HEK293 (cell line): Measurements from ENCODE around the gene TRAPPC4.

Experiments used
- CTCF ChIA-PET: fragments of 350-600 bp; formaldehyde crosslinking; extraction: SDS; loops from one replicate; lab custom pipeline; 2021; ENCODE audit warnings: antibody characterized with exemption; lab: Yijun Ruan, JAX
- POLR2A ChIA-PET: fragments of 300-600 bp; formaldehyde crosslinking; extraction: SDS; loops from one replicate; lab custom pipeline; 2020; ENCODE audit warnings: antibody characterized with exemption, inconsistent platforms; lab: Yijun Ruan, JAX
- H3K27ac ChIP-seq: fragments of 200-500 bp; sonication (Bioruptor generic); 2 replicates; pipeline ENCODE4 v1.5.1; 2014; ENCODE audit warnings: low read depth, low read length, control low read depth, inconsistent platforms; ENCODE audit errors: extremely low read depth
- H3K36me3 ChIP-seq, 2 experiments: fragments of 200-500 bp in 1 of 2; sonication (Bioruptor generic) in 1 of 2; 1 replicate in 1 of 2; 2 replicates in 1 of 2; pipeline ENCODE4 v1.5.1; 2014 to 2017; ENCODE audit warnings: inconsistent platforms in 2 of 2, low read length in 2 of 2; ENCODE audit not compliant: control insufficient read depth in 2 of 2, insufficient read depth in 1 of 2
- H3K4me1 ChIP-seq: fragments of 200-500 bp; sonication (Bioruptor generic); 2 replicates; pipeline ENCODE4 v1.5.1; 2014; ENCODE audit warnings: mild to moderate bottlenecking, low read length, inconsistent platforms; ENCODE audit not compliant: control insufficient read depth, insufficient read depth
- H3K4me3 ChIP-seq: 2 replicates; pipeline ENCODE4 v1.5.1; 2011; ENCODE audit warnings: low read depth, mild to moderate bottlenecking, control low read depth, low read length, moderate library complexity
- H3K9me3 ChIP-seq: fragments of 200-500 bp; sonication (Bioruptor generic); 2 replicates; pipeline ENCODE4 v1.5.1; 2014; ENCODE audit warnings: low read depth, low read length, inconsistent platforms; ENCODE audit not compliant: control insufficient read depth, insufficient read depth
- EGR2 ChIP-seq: fragments of 450-650 bp; formaldehyde crosslinking; IDR thresholded peaks from 2 replicates; pipeline ENCODE4 v1.5.1; 2016; ENCODE audit warnings: low read depth, missing biosample characterization, missing genetic modification characterization
- GLI4 ChIP-seq: fragments of 450-650 bp; formaldehyde crosslinking; IDR thresholded peaks from 2 replicates; pipeline ENCODE4 v1.5.1; 2016; ENCODE audit warnings: missing biosample characterization, missing genetic modification characterization
- SP2 ChIP-seq: fragments of 450-650 bp; formaldehyde crosslinking; IDR thresholded peaks from 2 replicates; pipeline ENCODE4 v1.5.1; 2016; ENCODE audit warnings: missing biosample characterization, missing genetic modification characterization
- ZBTB20 ChIP-seq: fragments of 450-650 bp; formaldehyde crosslinking; IDR thresholded peaks from 2 replicates; pipeline ENCODE4 v1.5.1; 2016; ENCODE audit warnings: missing biosample characterization, missing genetic modification characterization
- ZFHX2 ChIP-seq: fragments of 450-650 bp; formaldehyde crosslinking; conservative IDR thresholded peaks from 2 replicates; pipeline ENCODE4 v1.5.1; 2016; ENCODE audit warnings: missing biosample characterization, missing genetic modification characterization
- ZNF221 ChIP-seq: fragments of 450-650 bp; formaldehyde crosslinking; IDR thresholded peaks from 2 replicates; pipeline ENCODE4 v1.5.1; 2017; ENCODE audit warnings: missing biosample characterization, missing genetic modification characterization, borderline replicate concordance
- ZNF302 ChIP-seq: fragments of 450-650 bp; formaldehyde crosslinking; IDR thresholded peaks from 2 replicates; pipeline ENCODE4 v1.5.1; 2016; ENCODE audit warnings: missing biosample characterization, missing genetic modification characterization, low read depth
- ZNF37A ChIP-seq: fragments of 450-650 bp; IDR thresholded peaks from 2 replicates; pipeline ENCODE4 v1.5.1; 2018; ENCODE audit warnings: missing biosample characterization, missing genetic modification characterization
- ZNF501 ChIP-seq: fragments of 450-650 bp; formaldehyde crosslinking; IDR thresholded peaks from 2 replicates; pipeline ENCODE4 v1.5.1; 2016; ENCODE audit warnings: missing biosample characterization, missing genetic modification characterization
- ZNF530 ChIP-seq: fragments of 450-650 bp; formaldehyde crosslinking; IDR thresholded peaks from 2 replicates; pipeline ENCODE4 v1.5.1; 2016; ENCODE audit warnings: low read depth, missing biosample characterization, missing genetic modification characterization
- ZNF549 ChIP-seq: fragments of 450-650 bp; IDR thresholded peaks from 2 replicates; pipeline ENCODE4 v1.5.1; 2018; ENCODE audit warnings: missing biosample characterization, missing genetic modification characterization, mild to moderate bottlenecking, inconsistent platforms, moderate library complexity
- ZNF585B ChIP-seq: fragments of 450-650 bp; formaldehyde crosslinking; IDR thresholded peaks from 2 replicates; pipeline ENCODE4 v1.5.1; 2016; ENCODE audit warnings: missing biosample characterization, missing genetic modification characterization
- ZNF600 ChIP-seq: fragments of 450-650 bp; formaldehyde crosslinking; IDR thresholded peaks from 2 replicates; pipeline ENCODE4 v1.5.1; 2016; ENCODE audit warnings: missing biosample characterization, missing genetic modification characterization
- ZNF610 ChIP-seq: fragments of 450-650 bp; formaldehyde crosslinking; IDR thresholded peaks from 2 replicates; pipeline ENCODE4 v1.5.1; 2016; ENCODE audit warnings: missing biosample characterization, missing genetic modification characterization, borderline replicate concordance
- ZNF626 ChIP-seq: fragments of 450-650 bp; sonication (Bioruptor Pico); formaldehyde crosslinking; IDR thresholded peaks from 2 replicates; pipeline ENCODE4 v1.5.1; 2018; ENCODE audit warnings: missing biosample characterization, missing genetic modification characterization, inconsistent platforms
- TF ChIP-seq, protein P1 (sequence below): fragments of 450-650 bp; formaldehyde crosslinking; IDR thresholded peaks from 2 replicates; pipeline ENCODE4 v1.5.1; 2016; ENCODE audit warnings: missing biosample characterization, missing genetic modification characterization
- TF ChIP-seq, protein P2 (sequence below): fragments of 450-650 bp; formaldehyde crosslinking; conservative IDR thresholded peaks from 2 replicates; pipeline ENCODE4 v1.5.1; 2016; ENCODE audit warnings: low read depth, missing biosample characterization, missing genetic modification characterization
- TF ChIP-seq, protein P3 (sequence below): fragments of 450-650 bp; formaldehyde crosslinking; IDR thresholded peaks from 2 replicates; pipeline ENCODE4 v1.5.1; 2016; ENCODE audit warnings: missing biosample characterization, missing genetic modification characterization, low read depth
- TF ChIP-seq, protein P4 (sequence below): fragments of 450-650 bp; formaldehyde crosslinking; optimal IDR thresholded peaks from 2 replicates; pipeline ENCODE3; 2016; ENCODE audit warnings: missing biosample characterization, mild to moderate bottlenecking, missing genetic modification characterization

The TRAPPC4 gene

DNA sequence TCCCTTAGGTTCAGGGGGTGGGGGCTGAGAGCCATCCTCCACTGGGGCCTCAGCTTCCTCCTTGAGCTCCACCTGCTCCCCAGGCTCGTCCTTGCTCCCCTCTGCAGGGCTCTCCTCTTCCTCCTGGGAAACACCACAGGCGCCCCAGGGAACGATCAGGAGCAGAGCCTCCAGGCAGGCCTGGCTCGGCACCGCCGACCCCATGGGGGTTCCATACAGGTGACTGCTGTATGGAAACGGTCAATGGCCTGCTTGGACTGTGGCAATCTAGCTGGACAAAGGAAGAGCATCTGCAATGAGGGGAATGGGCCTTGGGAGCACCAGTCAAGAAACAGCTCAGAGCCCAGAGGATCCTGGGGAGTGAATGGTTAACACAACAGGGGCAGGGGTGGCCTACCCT lies 30.5 kb downstream of the TRAPPC4 start:
- H3K9me3 ChIP-seq: no peaks in the 10 kb centered on the region
- H3K4me1 ChIP-seq: no peaks in the 10 kb centered on the region
- H3K36me3 ChIP-seq: peaks cover 4 to 97% of the 10 kb centered on the region in 2 experiments; a peak in 2 of 3 replicates
- CTCF ChIA-PET: no interaction called here
- TF ChIP-seq ZNF626 (tag by site-specific recombination) (no peak), ZNF549 (tag by site-specific recombination) (no peak), ZNF600 (tag by site-specific recombination) (no peak), EGR2 (no peak), GLI4 (no peak), ZBTB20 (no peak), ZNF530 (tag by site-specific recombination) (no peak), ZNF610 (tag by site-specific recombination) (no peak), ZNF37A (tag by site-specific recombination) (no peak), ZNF585B (tag by site-specific recombination) (no peak)
- TF ChIP-seq, protein P1, sequence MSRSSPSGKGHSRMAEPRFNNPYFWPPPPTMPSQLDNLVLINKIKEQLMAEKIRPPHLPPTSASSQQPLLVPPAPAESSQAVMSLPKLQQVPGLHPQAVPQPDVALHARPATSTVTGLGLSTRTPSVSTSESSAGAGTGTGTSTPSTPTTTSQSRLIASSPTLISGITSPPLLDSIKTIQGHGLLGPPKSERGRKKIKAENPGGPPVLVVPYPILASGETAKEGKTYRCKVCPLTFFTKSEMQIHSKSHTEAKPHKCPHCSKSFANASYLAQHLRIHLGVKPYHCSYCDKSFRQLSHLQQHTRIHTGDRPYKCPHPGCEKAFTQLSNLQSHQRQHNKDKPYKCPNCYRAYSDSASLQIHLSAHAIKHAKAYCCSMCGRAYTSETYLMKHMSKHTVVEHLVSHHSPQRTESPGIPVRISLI (tag by site-specific recombination): no peak
- TF ChIP-seq, protein P2, sequence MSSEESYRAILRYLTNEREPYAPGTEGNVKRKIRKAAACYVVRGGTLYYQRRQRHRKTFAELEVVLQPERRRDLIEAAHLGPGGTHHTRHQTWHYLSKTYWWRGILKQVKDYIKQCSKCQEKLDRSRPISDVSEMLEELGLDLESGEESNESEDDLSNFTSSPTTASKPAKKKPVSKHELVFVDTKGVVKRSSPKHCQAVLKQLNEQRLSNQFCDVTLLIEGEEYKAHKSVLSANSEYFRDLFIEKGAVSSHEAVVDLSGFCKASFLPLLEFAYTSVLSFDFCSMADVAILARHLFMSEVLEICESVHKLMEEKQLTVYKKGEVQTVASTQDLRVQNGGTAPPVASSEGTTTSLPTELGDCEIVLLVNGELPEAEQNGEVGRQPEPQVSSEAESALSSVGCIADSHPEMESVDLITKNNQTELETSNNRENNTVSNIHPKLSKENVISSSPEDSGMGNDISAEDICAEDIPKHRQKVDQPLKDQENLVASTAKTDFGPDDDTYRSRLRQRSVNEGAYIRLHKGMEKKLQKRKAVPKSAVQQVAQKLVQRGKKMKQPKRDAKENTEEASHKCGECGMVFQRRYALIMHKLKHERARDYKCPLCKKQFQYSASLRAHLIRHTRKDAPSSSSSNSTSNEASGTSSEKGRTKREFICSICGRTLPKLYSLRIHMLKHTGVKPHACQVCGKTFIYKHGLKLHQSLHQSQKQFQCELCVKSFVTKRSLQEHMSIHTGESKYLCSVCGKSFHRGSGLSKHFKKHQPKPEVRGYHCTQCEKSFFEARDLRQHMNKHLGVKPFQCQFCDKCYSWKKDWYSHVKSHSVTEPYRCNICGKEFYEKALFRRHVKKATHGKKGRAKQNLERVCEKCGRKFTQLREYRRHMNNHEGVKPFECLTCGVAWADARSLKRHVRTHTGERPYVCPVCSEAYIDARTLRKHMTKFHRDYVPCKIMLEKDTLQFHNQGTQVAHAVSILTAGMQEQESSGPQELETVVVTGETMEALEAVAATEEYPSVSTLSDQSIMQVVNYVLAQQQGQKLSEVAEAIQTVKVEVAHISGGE (tag by site-specific recombination): no peak
- TF ChIP-seq, protein P3, sequence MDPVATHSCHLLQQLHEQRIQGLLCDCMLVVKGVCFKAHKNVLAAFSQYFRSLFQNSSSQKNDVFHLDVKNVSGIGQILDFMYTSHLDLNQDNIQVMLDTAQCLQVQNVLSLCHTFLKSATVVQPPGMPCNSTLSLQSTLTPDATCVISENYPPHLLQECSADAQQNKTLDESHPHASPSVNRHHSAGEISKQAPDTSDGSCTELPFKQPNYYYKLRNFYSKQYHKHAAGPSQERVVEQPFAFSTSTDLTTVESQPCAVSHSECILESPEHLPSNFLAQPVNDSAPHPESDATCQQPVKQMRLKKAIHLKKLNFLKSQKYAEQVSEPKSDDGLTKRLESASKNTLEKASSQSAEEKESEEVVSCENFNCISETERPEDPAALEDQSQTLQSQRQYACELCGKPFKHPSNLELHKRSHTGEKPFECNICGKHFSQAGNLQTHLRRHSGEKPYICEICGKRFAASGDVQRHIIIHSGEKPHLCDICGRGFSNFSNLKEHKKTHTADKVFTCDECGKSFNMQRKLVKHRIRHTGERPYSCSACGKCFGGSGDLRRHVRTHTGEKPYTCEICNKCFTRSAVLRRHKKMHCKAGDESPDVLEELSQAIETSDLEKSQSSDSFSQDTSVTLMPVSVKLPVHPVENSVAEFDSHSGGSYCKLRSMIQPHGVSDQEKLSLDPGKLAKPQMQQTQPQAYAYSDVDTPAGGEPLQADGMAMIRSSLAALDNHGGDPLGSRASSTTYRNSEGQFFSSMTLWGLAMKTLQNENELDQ (tag by site-specific recombination): no peak
- H3K27ac ChIP-seq: no peak overlapping the region
- H3K4me3 ChIP-seq: no peak overlapping the region
- POLR2A ChIA-PET: interaction anchor here (0.6 kb wide), 1 partner anchor 28 kb away, joined by 8 read pairs; no protein-coding TSS in a partner anchor

DNA sequence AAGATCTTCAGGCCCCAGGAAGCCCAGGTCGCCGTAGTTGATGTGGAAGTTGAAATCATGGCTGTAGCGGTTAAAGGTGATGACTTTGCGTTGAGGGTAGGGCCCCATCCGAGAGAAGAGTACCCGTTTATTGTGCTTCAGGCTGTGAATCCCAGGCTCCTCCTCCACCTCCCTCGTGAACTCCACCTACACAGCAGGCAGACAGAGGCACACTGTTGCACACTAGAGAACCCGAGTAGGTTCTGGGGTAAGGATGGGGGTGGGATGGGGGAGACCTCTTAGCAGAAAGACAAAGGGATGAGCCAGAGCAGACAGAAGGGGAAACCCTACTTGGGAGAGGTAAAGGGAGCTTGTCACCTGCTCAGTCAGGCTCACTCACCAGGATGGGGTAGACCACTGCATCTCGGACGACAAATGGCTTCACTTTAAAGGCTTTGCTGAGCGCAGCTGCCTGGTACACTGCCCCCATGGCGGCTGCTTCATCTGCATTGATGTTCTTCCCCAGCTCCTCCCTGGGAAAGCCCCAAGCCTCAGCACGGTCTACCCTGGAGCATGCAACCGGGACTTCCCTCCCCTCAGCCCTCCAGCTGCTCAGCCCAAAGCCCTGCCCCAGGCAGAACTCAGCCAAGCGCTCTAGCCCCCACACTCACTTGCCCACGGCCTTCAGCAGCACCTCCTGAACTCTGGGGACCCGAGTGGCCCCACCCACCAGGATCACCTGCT lies 33.0 kb downstream of the TRAPPC4 start:
- CTCF ChIA-PET: interaction anchor here (0.5 to 0.6 kb wide), 2 partner anchors 24 to 56 kb away, joined by 3 to 4 read pairs; no protein-coding TSS in a partner anchor
- peaks cover 4 to 92% of the 10 kb centered on the region in 2 experiments; a peak in 2 of 3 replicates for H3K36me3 ChIP-seq

More for the DNA sequence above, 33.0 kb downstream of the TRAPPC4 start:
- TF ChIP-seq ZNF501 (tag by site-specific recombination): no peak
- TF ChIP-seq ZNF302 (tag by site-specific recombination): no peak
- no peak for TF ChIP-seq ZNF221 (tag by site-specific recombination)
- no peak for TF ChIP-seq SP2
- TF ChIP-seq ZFHX2 (tag by site-specific recombination): 0 out of 2 replicates have a peak, but pooled peaks have one; percentile 15
- TF ChIP-seq, protein P4, sequence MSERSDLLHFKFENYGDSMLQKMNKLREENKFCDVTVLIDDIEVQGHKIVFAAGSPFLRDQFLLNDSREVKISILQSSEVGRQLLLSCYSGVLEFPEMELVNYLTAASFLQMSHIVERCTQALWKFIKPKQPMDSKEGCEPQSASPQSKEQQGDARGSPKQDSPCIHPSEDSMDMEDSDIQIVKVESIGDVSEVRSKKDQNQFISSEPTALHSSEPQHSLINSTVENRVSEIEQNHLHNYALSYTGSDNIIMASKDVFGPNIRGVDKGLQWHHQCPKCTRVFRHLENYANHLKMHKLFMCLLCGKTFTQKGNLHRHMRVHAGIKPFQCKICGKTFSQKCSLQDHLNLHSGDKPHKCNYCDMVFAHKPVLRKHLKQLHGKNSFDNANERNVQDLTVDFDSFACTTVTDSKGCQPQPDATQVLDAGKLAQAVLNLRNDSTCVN (tag by site-specific recombination): no peak
- H3K4me1 ChIP-seq: no peaks in the 10 kb centered on the region
- H3K27ac ChIP-seq: no peak overlapping the region
- H3K9me3 ChIP-seq: no peaks in the 10 kb centered on the region
- POLR2A ChIA-PET: interaction anchor here (0.6 to 1.3 kb wide), 2 partner anchors 33 to 35 kb away, joined by 4 read pairs; partner anchors contain the start of gene HMBS
- no peak overlapping the region for H3K4me3 ChIP-seq
